Stomach (tissue), 9 donors: ENCODE measurements around the gene CPNE6. TPM values are rescaled to one million over a fixed set of nuclear protein-coding genes. Genes with fewer than 3 reads are reported as not detected.

Source experiments
- DNase-seq, 2 donors: peaks; one replicate each; pipeline versions ENCODE4 v3.0.0 to v3.0.0-alpha.2; 2013 to 2019
- H3K27ac ChIP-seq, 5 donors: fragments of 200-600 bp in 4 of 5; sonication (generic) in 4 of 5; one replicate each; pipeline ENCODE4 v1.5.1; 2013 to 2019; ENCODE audit warnings: mild to moderate bottlenecking in 1 of 5, moderate library complexity in 1 of 5
- H3K27me3 ChIP-seq, 3 donors: fragments of 200-600 bp; sonication (generic); one replicate each; pipeline ENCODE4 v1.5.1; 2017 to 2019; ENCODE audit warnings: mixed run types in 1 of 3
- H3K36me3 ChIP-seq, 4 donors: fragments of 200-600 bp; sonication (generic); 1 replicate in 3 of 4; 2 replicates in 1 of 4; pipeline ENCODE4 v1.5.1; 2016 to 2019
- H3K4me1 ChIP-seq, 4 donors: fragments of 200-600 bp; sonication (generic); one replicate each; pipeline ENCODE4 v1.5.1; 2016 to 2019
- H3K4me3 ChIP-seq, 4 donors: fragments of 200-600 bp; sonication (generic) in 3 of 4; one replicate each; pipeline ENCODE4 v1.5.1; 2016 to 2019; ENCODE audit warnings: mild to moderate bottlenecking in 1 of 4
- H3K9me3 ChIP-seq, 4 donors: fragments of 200-600 bp; sonication (generic); one replicate each; pipeline ENCODE4 v1.5.1; 2016 to 2019
- CTCF ChIP-seq, 7 experiments: fragments of 450-650 bp in 4 of 7; fragments of 200-600 bp in 3 of 7; sonication (generic) in 3 of 7; IDR thresholded peaks; one replicate each; pipeline ENCODE4 v1.5.1; 2016 to 2019; ENCODE audit warnings: antibody characterized with exemption in 7 of 7, control low read depth in 2 of 7, mild to moderate bottlenecking in 1 of 7
- EP300 ChIP-seq: sonication (generic); formaldehyde crosslinking; IDR thresholded peaks from one replicate; pipeline ENCODE4 v1.6.1; 2017; ENCODE audit warnings: antibody characterized with exemption
- POLR2A ChIP-seq, 4 donors: fragments of 450-650 bp; IDR thresholded peaks; one replicate each; pipeline ENCODE4 v1.6.1; 2016; ENCODE audit warnings: antibody characterized with exemption in 4 of 4, control low read depth in 2 of 4, mild to moderate bottlenecking in 1 of 4, moderate library complexity in 1 of 4
- POLR2AphosphoS5 ChIP-seq, 3 donors: sonication (generic); formaldehyde crosslinking; IDR thresholded peaks; one replicate each; pipeline ENCODE4 v1.6.1; 2016; ENCODE audit warnings: antibody characterized with exemption in 3 of 3
- WGBS, 5 donors: extraction: QIAGEN DNeasy Blood & Tissue Kit in 3 of 5; methylation state at CpG; one replicate each; pipeline versions ENCODE4 v1.1.5 to v1.1.7; 2013 to 2018; 5-methylcytosine and 5-hydroxymethylcytosine counted together
- intact Hi-C: fragments of 100-400 bp; cut with DNase I; formaldehyde crosslinking; loops from one replicate; pipeline ENCODE4 v1.15.1; 2023; ENCODE audit warnings: low total_unique reads
- polyA plus RNA-seq, 3 donors: library from polyadenylated mRNA; stranded (reverse); fragments of 200-250 nt; gene quantifications; one replicate each; pipeline ENCODE4 v1.2.3, GENCODE V29; 2013
- total RNA-seq, 5 donors: library from RNA; depleted of rRNA; stranded (reverse); fragments of >200 nt; gene quantifications; one replicate each; pipeline versions ENCODE4 v1.1.0 to v1.2.3, GENCODE V29; 2014 to 2016
- donor health status: healthy with polysubstance abuse.
- donor health status: Bipolar disorder and iron deficiency.
- donor health status: healthy.

Gene CPNE6
- total and polyA plus RNA-seq, 8 donors: 0.12 to 0.25 TPM; not detected in 6

GRCh38 chr14:24116128-24116814 lies 44.9 kb downstream of the CPNE6 start:
- DNase-seq: no peak
- no peaks in the 10 kb centered on the region for H3K9me3 ChIP-seq
- H3K36me3 ChIP-seq: peaks cover 32 to 44% (median 42%) of the 10 kb centered on the region in 4 donors
- WGBS, 5 donors: 41 to 60% (median 55%) methylated on average over 6 of the region's 6 CpGs
- H3K4me3 ChIP-seq: peak overlapping the region; percentile 56 to 81 (median 64)
- H3K27me3 ChIP-seq: no peaks in the 10 kb centered on the region
- peaks cover 19 to 29% (median 28%) of the 10 kb centered on the region in 4 donors for H3K4me1 ChIP-seq
- TF ChIP-seq EP300: no peak
- no peak for TF ChIP-seq CTCF (IDR thresholded peaks at IDR 0.05)
- no peak for TF ChIP-seq POLR2A (IDR thresholded peaks at IDR 0.05)
- TF ChIP-seq POLR2AphosphoS5 (IDR thresholded peaks at IDR 0.05): no peak
- intact Hi-C loops: no loop called here
- H3K27ac ChIP-seq: peak overlapping the region in 3 of 5 donors; percentile 94 to 100 (median 99)

- peaks cover 19 to 29% (median 28%) of the 10 kb centered on the region in 4 donors for H3K4me1 ChIP-seq
- H3K4me3 ChIP-seq: no peak overlapping the region
Observed at GRCh38 chr14:24117179-24117578, 45.8 kb downstream of the CPNE6 start.

GRCh38 chr14:24119691-24120090 lies 48.3 kb downstream of the CPNE6 start:
- H3K36me3 ChIP-seq: peaks cover 65 to 78% (median 77%) of the 10 kb centered on the region in 4 donors
- intact Hi-C loops: no loop called here
- TF ChIP-seq POLR2AphosphoS5 (IDR thresholded peaks at IDR 0.05) (no peak), CTCF (IDR thresholded peaks at IDR 0.05) (no peak), POLR2A (IDR thresholded peaks at IDR 0.05) (no peak), EP300 (no peak)
- H3K9me3 ChIP-seq: no peaks in the 10 kb centered on the region
- no peak for DNase-seq
- WGBS, 5 donors: 93 to 99% (median 99%) methylated on average over 6 of the region's 6 CpGs
- H3K27ac ChIP-seq: no peak overlapping the region
- H3K27me3 ChIP-seq: no peaks in the 10 kb centered on the region
- H3K4me1 ChIP-seq: peaks cover 14 to 24% (median 22%) of the 10 kb centered on the region in 4 donors
- H3K4me3 ChIP-seq: no peak overlapping the region

More at GRCh38 chr14:24117179-24117578, 45.8 kb downstream of the CPNE6 start:
- DNase-seq: no peak
- intact Hi-C loops: no loop called here
- no peak overlapping the region for H3K27ac ChIP-seq
- H3K9me3 ChIP-seq: no peaks in the 10 kb centered on the region
- TF ChIP-seq CTCF (IDR thresholded peaks at IDR 0.05) (no peak), EP300 (no peak), POLR2A (IDR thresholded peaks at IDR 0.05) (no peak), POLR2AphosphoS5 (IDR thresholded peaks at IDR 0.05) (no peak)
- no peaks in the 10 kb centered on the region for H3K27me3 ChIP-seq
- WGBS, 5 donors: 52 to 88% (median 70%) methylated on average over 6 of the region's 6 CpGs
- H3K36me3 ChIP-seq: peaks cover 41 to 53% (median 52%) of the 10 kb centered on the region in 4 donors

GRCh38 chr14:24121210-24121609 lies 49.8 kb downstream of the CPNE6 start:
- H3K4me1 ChIP-seq: peaks cover 8 to 14% (median 13%) of the 10 kb centered on the region in 4 donors
- no peak overlapping the region for H3K27ac ChIP-seq
- 91 to 100% (median 96%) methylated on average over 6 to 8 of the region's 8 CpGs for WGBS, 5 donors
- DNase-seq: no peak
- H3K4me3 ChIP-seq: no peak overlapping the region
- no peaks in the 10 kb centered on the region for H3K9me3 ChIP-seq
- no peak for TF ChIP-seq POLR2A (IDR thresholded peaks at IDR 0.05)
- TF ChIP-seq EP300: no peak
- no peak for TF ChIP-seq CTCF (IDR thresholded peaks at IDR 0.05)
- TF ChIP-seq POLR2AphosphoS5 (IDR thresholded peaks at IDR 0.05): no peak
- no peaks in the 10 kb centered on the region for H3K27me3 ChIP-seq
- intact Hi-C loops: no loop called here
- H3K36me3 ChIP-seq: peaks cover 65 to 81% (median 79%) of the 10 kb centered on the region in 4 donors
